GM21367 (cell line): ENCODE data around the gene PBOV1.

ENCODE experiments used
- ATAC-seq: cut with Tn5 transposase; IDR thresholded peaks from one replicate; pipeline ENCODE4 v1.9.1; 2021; ENCODE audit not compliant: unreplicated experiment

The PBOV1 gene

GRCh38 chr6:138218449-138218848, at the start of gene PBOV1:
Gene PBOV1, minus strand, starts transcription at chr6:138218491. Its CDS starts 96 bp downstream, at chr6:138218395.
- no peak for ATAC-seq

- ATAC-seq, result no peak
These were observed 47.8 kb upstream of the PBOV1 start for GRCh38 chr6:138266095-138266494.

- no peak for ATAC-seq
These were observed 46.1 kb upstream of the PBOV1 start for GRCh38 chr6:138264372-138264880.

GRCh38 chr6:138263963-138264362, 45.7 kb upstream of the PBOV1 start:
- ATAC-seq, result no peak

- no peak for ATAC-seq
These were observed 43.0 kb upstream of the PBOV1 start for GRCh38 chr6:138261116-138261780.

- ATAC-seq, result no peak
These were observed 40.7 kb upstream of the PBOV1 start for GRCh38 chr6:138258991-138259390.

- ATAC-seq, result no peak
These were observed 39.9 kb upstream of the PBOV1 start for GRCh38 chr6:138258197-138258596.

- ATAC-seq, result no peak
These were observed 39.3 kb upstream of the PBOV1 start for GRCh38 chr6:138257638-138258040.

GRCh38 chr6:138255443-138255842, 37.2 kb upstream of the PBOV1 start:
- no peak for ATAC-seq

GRCh38 chr6:138253731-138254130, 35.4 kb upstream of the PBOV1 start:
- ATAC-seq, result no peak

- no peak for ATAC-seq
These were observed 32.4 kb upstream of the PBOV1 start for GRCh38 chr6:138250513-138251247.

- no peak for ATAC-seq
These were observed 31.8 kb upstream of the PBOV1 start for GRCh38 chr6:138250053-138250452.

GRCh38 chr6:138248878-138249277, 30.6 kb upstream of the PBOV1 start:
- no peak for ATAC-seq

GRCh38 chr6:138248011-138248410, 29.7 kb upstream of the PBOV1 start:
- no peak for ATAC-seq

GRCh38 chr6:138246650-138247440, 28.6 kb upstream of the PBOV1 start:
- ATAC-seq, result no peak

- no peak for ATAC-seq
These were observed 27.5 kb upstream of the PBOV1 start for GRCh38 chr6:138245751-138246150.

- ATAC-seq, result no peak
These were observed 24.8 kb upstream of the PBOV1 start for GRCh38 chr6:138242987-138243592.

GRCh38 chr6:138241934-138242333, 23.6 kb upstream of the PBOV1 start:
- no peak for ATAC-seq

- ATAC-seq, result no peak
These were observed 23.1 kb upstream of the PBOV1 start for GRCh38 chr6:138241381-138241780.

- ATAC-seq, result no peak
These were observed 22.4 kb upstream of the PBOV1 start for GRCh38 chr6:138240476-138241245.
